Measurements from ENCODE around the gene CD180.
A peak's percentile ranks its signal among the peaks of the same experiment; 100 is the strongest.

The CD180 gene

DNA sequence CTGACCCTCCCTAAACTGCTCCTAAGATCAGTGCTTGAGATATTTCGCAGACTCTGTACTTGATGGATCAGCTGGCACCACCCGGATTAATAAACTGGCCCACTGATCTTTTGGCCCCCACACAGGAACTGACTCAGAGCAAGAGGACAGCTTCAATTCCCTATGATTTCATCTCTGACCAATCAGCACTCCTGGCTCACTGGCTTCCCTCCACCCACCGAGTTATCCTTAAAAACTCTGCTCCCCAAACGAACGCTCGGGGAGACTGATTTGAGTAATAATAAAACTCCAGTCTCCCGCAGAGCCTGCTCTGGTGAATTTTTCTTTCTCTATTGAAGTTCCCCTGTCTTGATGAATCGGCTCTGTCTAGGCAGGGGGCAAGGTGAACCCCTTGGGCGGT, 36.5 kb upstream of the CD180 start:
- Histone ChIP-seq H3K4me3 (ENCODE audit: low read length in 2 of 2) (no peak overlapping the region), H3K9ac (ENCODE audit: low read depth, low read length, poor library complexity) (no peak overlapping the region), H2BK120ac (ENCODE audit: low read depth, low read length) (no peak overlapping the region), H3K36me3 (replicated peaks in 1 of 2; ENCODE audit: control insufficient read depth in 2 of 2, insufficient read depth in 2 of 2, low read length in 2 of 2) (no peaks in the 10 kb centered on the region), H2BK5ac (ENCODE audit: low read length) (no peak overlapping the region), H3K18ac (ENCODE audit: low read length) (no peak overlapping the region), H2BK15ac (ENCODE audit: low read length) (no peak overlapping the region), H2AK5ac (ENCODE audit: low read depth, low read length) (no peak overlapping the region), H3K9me3 (replicated peaks in 1 of 2; ENCODE audit: control insufficient read depth in 2 of 2, insufficient read depth in 1 of 2, low read depth in 1 of 2, low read length in 2 of 2) (no peaks in the 10 kb centered on the region), H2AFZ (ENCODE audit: low read length) (no peak overlapping the region), H4K8ac (ENCODE audit: low read depth, low read length) (no peak overlapping the region), H3K23ac (ENCODE audit: low read depth, low read length, poor library complexity) (no peak overlapping the region), H3K4me2 (ENCODE audit: insufficient read depth, low read length, poor library complexity, severe bottlenecking) (no peak overlapping the region), H3K27me3 (ENCODE audit: control insufficient read depth in 3 of 3, insufficient read depth in 3 of 3, low read depth in 1 of 3, low read length in 3 of 3) (no peaks in the 10 kb centered on the region), H3K14ac (ENCODE audit: low read length) (no peak overlapping the region), H3K4ac (ENCODE audit: low read length) (no peak overlapping the region), H2BK12ac (ENCODE audit: low read length) (no peak overlapping the region), H3K27ac (replicated peaks; ENCODE audit: low read length) (no peak overlapping the region), H3K4me1 (ENCODE audit: control insufficient read depth in 2 of 2, insufficient read depth in 1 of 2, low read depth in 1 of 2, low read length in 2 of 2) (peaks cover 0 to 4% of the 10 kb centered on the region in 2 donors), H3K79me1 (ENCODE audit: low read depth, low read length) (no peaks in the 10 kb centered on the region), H4K91ac (ENCODE audit: low read depth, low read length, poor library complexity) (no peak overlapping the region)
- WGBS, 2 donors (ENCODE audit: extremely low coverage in 2 of 2, insufficient read length in 2 of 2, insufficient replicate concordance in 1 of 2): no CpG with 5 or more reads among the region's 9 CpGs
- DNase-seq (ENCODE audit: low spot score): no peak

- no peaks in the 10 kb centered on the region for H3K79me1 ChIP-seq (ENCODE audit: low read depth, low read length)
- H3K36me3 ChIP-seq (replicated peaks in 1 of 2; ENCODE audit: control insufficient read depth in 2 of 2, insufficient read depth in 2 of 2, low read length in 2 of 2): no peaks in the 10 kb centered on the region
- H2AFZ ChIP-seq (ENCODE audit: low read length): no peak overlapping the region
- no peaks in the 10 kb centered on the region for H3K27me3 ChIP-seq (ENCODE audit: control insufficient read depth in 3 of 3, insufficient read depth in 3 of 3, low read depth in 1 of 3, low read length in 3 of 3)
- no peaks in the 10 kb centered on the region for H3K4me1 ChIP-seq (ENCODE audit: control insufficient read depth in 2 of 2, insufficient read depth in 1 of 2, low read depth in 1 of 2, low read length in 2 of 2)
- H3K27ac ChIP-seq (replicated peaks; ENCODE audit: low read length): no peak overlapping the region
- H3K4me3 ChIP-seq (ENCODE audit: low read length in 2 of 2): no peak overlapping the region
- H4K91ac ChIP-seq (ENCODE audit: low read depth, low read length, poor library complexity): no peak overlapping the region
- H3K4me2 ChIP-seq (ENCODE audit: insufficient read depth, low read length, poor library complexity, severe bottlenecking): no peak overlapping the region
- H2BK12ac ChIP-seq (ENCODE audit: low read length): no peak overlapping the region
- no peaks in the 10 kb centered on the region for H3K9me3 ChIP-seq (replicated peaks in 1 of 2; ENCODE audit: control insufficient read depth in 2 of 2, insufficient read depth in 1 of 2, low read depth in 1 of 2, low read length in 2 of 2)
- H4K8ac ChIP-seq (ENCODE audit: low read depth, low read length): no peak overlapping the region
- H3K4ac ChIP-seq (ENCODE audit: low read length): no peak overlapping the region
- no peak overlapping the region for H2BK15ac ChIP-seq (ENCODE audit: low read length)
- no peak overlapping the region for H2BK120ac ChIP-seq (ENCODE audit: low read depth, low read length)
- no peak overlapping the region for H3K18ac ChIP-seq (ENCODE audit: low read length)
- DNase-seq (ENCODE audit: low spot score): no peak
- no peak overlapping the region for H2AK5ac ChIP-seq (ENCODE audit: low read depth, low read length)
- H3K14ac ChIP-seq (ENCODE audit: low read length): no peak overlapping the region
- H2BK5ac ChIP-seq (ENCODE audit: low read length): no peak overlapping the region
- H3K9ac ChIP-seq (ENCODE audit: low read depth, low read length, poor library complexity): no peak overlapping the region
- H3K23ac ChIP-seq (ENCODE audit: low read depth, low read length, poor library complexity): no peak overlapping the region
- no CpG with 5 or more reads among the region's 3 CpGs for whole genome bisulfite sequencing, 2 donors (ENCODE audit: extremely low coverage in 2 of 2, insufficient read length in 2 of 2, insufficient replicate concordance in 1 of 2)
Measured at GRCh38 chr5:67223211-67223610, 26.6 kb upstream of the CD180 start.

DNA sequence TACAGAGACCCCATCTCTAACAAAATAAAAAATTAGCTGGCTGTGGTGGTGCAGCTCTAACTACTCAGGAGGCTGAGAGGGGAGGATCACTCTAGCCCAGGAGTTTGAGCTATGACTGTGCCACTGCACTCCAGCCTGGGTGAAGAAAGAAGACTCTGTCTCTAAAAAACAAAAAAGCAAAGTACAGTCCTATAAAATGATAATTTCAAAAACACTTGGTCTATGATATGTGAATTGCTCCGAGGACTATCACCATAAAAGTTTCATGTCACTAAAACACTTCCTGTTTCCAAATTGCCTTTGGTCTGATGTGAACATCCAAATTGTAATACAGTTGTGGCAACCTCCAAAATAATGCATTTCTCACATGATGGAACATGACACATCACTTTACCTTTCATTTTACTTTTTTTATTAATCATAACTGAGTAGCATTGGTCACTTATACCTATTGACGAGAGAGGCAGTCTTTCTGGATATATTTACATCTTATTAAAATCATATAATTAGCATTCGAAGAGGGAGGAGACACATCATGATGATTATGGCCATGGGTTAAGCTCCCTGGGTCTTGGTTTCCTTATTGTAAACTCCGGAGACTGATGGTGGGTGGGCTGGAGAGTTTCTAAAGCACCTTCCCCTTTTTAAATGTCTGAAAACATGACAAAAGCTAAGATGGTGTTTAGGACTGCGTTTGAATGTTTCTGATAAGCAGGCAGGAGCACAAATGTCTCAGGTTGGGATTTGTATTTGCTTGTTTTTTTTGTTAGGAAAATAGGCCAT, 25.8 kb upstream of the CD180 start:
- Histone ChIP-seq H2AFZ (ENCODE audit: low read length) (peak overlapping the region; percentile 57), H3K18ac (ENCODE audit: low read length) (no peak overlapping the region), H2AK5ac (ENCODE audit: low read depth, low read length) (no peak overlapping the region), H3K36me3 (replicated peaks in 1 of 2; ENCODE audit: control insufficient read depth in 2 of 2, insufficient read depth in 2 of 2, low read length in 2 of 2) (no peaks in the 10 kb centered on the region), H2BK120ac (ENCODE audit: low read depth, low read length) (no peak overlapping the region), H2BK15ac (ENCODE audit: low read length) (no peak overlapping the region), H3K79me1 (ENCODE audit: low read depth, low read length) (no peaks in the 10 kb centered on the region), H4K8ac (ENCODE audit: low read depth, low read length) (no peak overlapping the region), H2BK12ac (ENCODE audit: low read length) (no peak overlapping the region), H3K9ac (ENCODE audit: low read depth, low read length, poor library complexity) (no peak overlapping the region), H4K91ac (ENCODE audit: low read depth, low read length, poor library complexity) (no peak overlapping the region), H3K9me3 (replicated peaks in 1 of 2; ENCODE audit: control insufficient read depth in 2 of 2, insufficient read depth in 1 of 2, low read depth in 1 of 2, low read length in 2 of 2) (no peaks in the 10 kb centered on the region), H3K4ac (ENCODE audit: low read length) (no peak overlapping the region), H2BK5ac (ENCODE audit: low read length) (no peak overlapping the region), H3K4me2 (ENCODE audit: insufficient read depth, low read length, poor library complexity, severe bottlenecking) (no peak overlapping the region), H3K4me1 (ENCODE audit: control insufficient read depth in 2 of 2, insufficient read depth in 1 of 2, low read depth in 1 of 2, low read length in 2 of 2) (no peaks in the 10 kb centered on the region), H3K14ac (ENCODE audit: low read length) (no peak overlapping the region), H3K27ac (replicated peaks; ENCODE audit: low read length) (no peak overlapping the region), H3K27me3 (ENCODE audit: control insufficient read depth in 3 of 3, insufficient read depth in 3 of 3, low read depth in 1 of 3, low read length in 3 of 3) (no peaks in the 10 kb centered on the region), H3K4me3 (ENCODE audit: low read length in 2 of 2) (no peak overlapping the region), H3K23ac (ENCODE audit: low read depth, low read length, poor library complexity) (no peak overlapping the region)
- WGBS, 2 donors (ENCODE audit: extremely low coverage in 2 of 2, insufficient read length in 2 of 2, insufficient replicate concordance in 1 of 2): no CpG with 5 or more reads among the region's 5 CpGs
- DNase-seq (ENCODE audit: low spot score): no peak

GRCh38 chr5:67221487-67222242, 25.1 kb upstream of the CD180 start:
- Histone ChIP-seq H3K27me3 (ENCODE audit: control insufficient read depth in 3 of 3, insufficient read depth in 3 of 3, low read depth in 1 of 3, low read length in 3 of 3) (no peaks in the 10 kb centered on the region), H4K8ac (ENCODE audit: low read depth, low read length) (no peak overlapping the region), H3K4me1 (ENCODE audit: control insufficient read depth in 2 of 2, insufficient read depth in 1 of 2, low read depth in 1 of 2, low read length in 2 of 2) (no peaks in the 10 kb centered on the region), H3K14ac (ENCODE audit: low read length) (no peak overlapping the region), H2BK120ac (ENCODE audit: low read depth, low read length) (no peak overlapping the region), H3K9ac (ENCODE audit: low read depth, low read length, poor library complexity) (no peak overlapping the region), H3K4me2 (ENCODE audit: insufficient read depth, low read length, poor library complexity, severe bottlenecking) (no peak overlapping the region), H2AFZ (ENCODE audit: low read length) (peak overlapping the region; percentile 57), H2BK12ac (ENCODE audit: low read length) (no peak overlapping the region), H4K91ac (ENCODE audit: low read depth, low read length, poor library complexity) (no peak overlapping the region), H3K27ac (replicated peaks; ENCODE audit: low read length) (no peak overlapping the region), H2BK15ac (ENCODE audit: low read length) (no peak overlapping the region), H2BK5ac (ENCODE audit: low read length) (no peak overlapping the region), H3K9me3 (replicated peaks in 1 of 2; ENCODE audit: control insufficient read depth in 2 of 2, insufficient read depth in 1 of 2, low read depth in 1 of 2, low read length in 2 of 2) (no peaks in the 10 kb centered on the region), H3K4me3 (ENCODE audit: low read length in 2 of 2) (no peak overlapping the region), H3K4ac (ENCODE audit: low read length) (no peak overlapping the region), H3K79me1 (ENCODE audit: low read depth, low read length) (no peaks in the 10 kb centered on the region), H2AK5ac (ENCODE audit: low read depth, low read length) (no peak overlapping the region), H3K23ac (ENCODE audit: low read depth, low read length, poor library complexity) (no peak overlapping the region), H3K18ac (ENCODE audit: low read length) (no peak overlapping the region), H3K36me3 (replicated peaks in 1 of 2; ENCODE audit: control insufficient read depth in 2 of 2, insufficient read depth in 2 of 2, low read length in 2 of 2) (no peaks in the 10 kb centered on the region)
- no peak for DNase-seq (ENCODE audit: low spot score)
- no CpG with 5 or more reads among the region's 9 CpGs for WGBS, 2 donors (ENCODE audit: extremely low coverage in 2 of 2, insufficient read length in 2 of 2, insufficient replicate concordance in 1 of 2)
